ENCODE measurements around the gene AMN1.

DNA sequence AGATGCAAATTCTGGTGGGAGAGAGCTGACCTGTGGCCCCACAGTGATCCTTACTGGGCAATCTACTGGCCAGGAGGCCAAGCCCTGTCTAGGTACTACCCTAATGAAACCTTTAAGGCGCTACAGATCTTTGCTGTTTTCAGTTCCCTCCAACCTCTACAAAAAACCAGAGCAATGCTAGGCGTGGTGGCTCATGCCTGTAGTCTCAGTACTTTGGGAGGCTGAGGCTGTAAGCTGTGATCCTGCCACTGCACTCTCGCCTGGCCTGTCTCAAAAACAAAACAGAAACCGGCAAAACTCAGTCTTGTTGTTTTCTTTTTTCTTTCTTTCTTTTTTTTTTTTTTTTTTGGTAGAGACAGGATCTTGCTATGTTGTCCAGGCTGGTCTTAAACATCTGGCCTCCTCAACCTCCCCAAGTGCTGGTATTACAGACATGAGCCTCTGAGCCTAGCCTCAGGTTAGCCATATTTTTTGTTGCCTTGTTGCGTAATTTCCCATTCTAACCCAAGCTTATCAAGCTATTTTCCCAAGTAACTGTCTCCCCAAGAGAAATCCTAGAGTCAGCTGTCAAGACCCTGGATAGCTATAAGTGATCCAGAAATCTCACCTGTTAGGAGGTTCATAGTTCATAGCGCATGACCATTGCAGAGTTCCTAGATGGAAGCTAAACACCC lies 66.5 kb downstream of the AMN1 start:
- TF ChIP-seq RARB (CRISPR knock-in tag; IDR thresholded peaks at IDR 0.05) (no peak), ZNF565 (CRISPR knock-in tag; conservative IDR thresholded peaks at IDR 0.05; ENCODE audit: low read depth) (no peak), ARNTL (CRISPR knock-in tag; IDR thresholded peaks at IDR 0.05; ENCODE audit: borderline replicate concordance, low read depth) (no peak), ZFP3 (CRISPR knock-in tag; IDR thresholded peaks at IDR 0.05) (no peak), ISL1 (CRISPR knock-in tag; IDR thresholded peaks at IDR 0.05) (no peak), ZC3H10 (CRISPR knock-in tag; IDR thresholded peaks at IDR 0.05) (no peak)
- TF ChIP-seq, protein P1, sequence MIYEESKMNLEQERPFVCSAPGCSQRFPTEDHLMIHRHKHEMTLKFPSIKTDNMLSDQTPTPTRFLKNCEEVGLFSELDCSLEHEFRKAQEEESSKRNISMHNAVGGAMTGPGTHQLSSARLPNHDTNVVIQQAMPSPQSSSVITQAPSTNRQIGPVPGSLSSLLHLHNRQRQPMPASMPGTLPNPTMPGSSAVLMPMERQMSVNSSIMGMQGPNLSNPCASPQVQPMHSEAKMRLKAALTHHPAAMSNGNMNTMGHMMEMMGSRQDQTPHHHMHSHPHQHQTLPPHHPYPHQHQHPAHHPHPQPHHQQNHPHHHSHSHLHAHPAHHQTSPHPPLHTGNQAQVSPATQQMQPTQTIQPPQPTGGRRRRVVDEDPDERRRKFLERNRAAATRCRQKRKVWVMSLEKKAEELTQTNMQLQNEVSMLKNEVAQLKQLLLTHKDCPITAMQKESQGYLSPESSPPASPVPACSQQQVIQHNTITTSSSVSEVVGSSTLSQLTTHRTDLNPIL (CRISPR knock-in tag; IDR thresholded peaks at IDR 0.05; ENCODE audit: low read depth), result no peak
- TF ChIP-seq, protein P2, sequence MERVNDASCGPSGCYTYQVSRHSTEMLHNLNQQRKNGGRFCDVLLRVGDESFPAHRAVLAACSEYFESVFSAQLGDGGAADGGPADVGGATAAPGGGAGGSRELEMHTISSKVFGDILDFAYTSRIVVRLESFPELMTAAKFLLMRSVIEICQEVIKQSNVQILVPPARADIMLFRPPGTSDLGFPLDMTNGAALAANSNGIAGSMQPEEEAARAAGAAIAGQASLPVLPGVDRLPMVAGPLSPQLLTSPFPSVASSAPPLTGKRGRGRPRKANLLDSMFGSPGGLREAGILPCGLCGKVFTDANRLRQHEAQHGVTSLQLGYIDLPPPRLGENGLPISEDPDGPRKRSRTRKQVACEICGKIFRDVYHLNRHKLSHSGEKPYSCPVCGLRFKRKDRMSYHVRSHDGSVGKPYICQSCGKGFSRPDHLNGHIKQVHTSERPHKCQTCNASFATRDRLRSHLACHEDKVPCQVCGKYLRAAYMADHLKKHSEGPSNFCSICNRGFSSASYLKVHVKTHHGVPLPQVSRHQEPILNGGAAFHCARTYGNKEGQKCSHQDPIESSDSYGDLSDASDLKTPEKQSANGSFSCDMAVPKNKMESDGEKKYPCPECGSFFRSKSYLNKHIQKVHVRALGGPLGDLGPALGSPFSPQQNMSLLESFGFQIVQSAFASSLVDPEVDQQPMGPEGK (CRISPR knock-in tag; IDR thresholded peaks at IDR 0.05; ENCODE audit: borderline replicate concordance), result no peak
